Measurements from ENCODE around the gene ZBTB24. TPM values are rescaled to one million over a fixed set of nuclear protein-coding genes. Genes with fewer than 3 reads are reported as not detected.

ZBTB24 gene
- total RNA-seq, 4 donors from 2014 or later: 3.0 to 7.8 (median 5.7) TPM

- Histone ChIP-seq H3K4me1 (peaks cover 0 to 17% (median 4%) of the 10 kb centered on the region in 4 donors), H3K9me3 (no peaks in the 10 kb centered on the region), H3K4me3 (no peak overlapping the region), H3K27me3 (no peaks in the 10 kb centered on the region), H3K27ac (no peak overlapping the region), H3K36me3 (peaks cover 0 to 34% (median 11%) of the 10 kb centered on the region in 4 donors)
- intact Hi-C loops (cut with DNase I; ENCODE audit: low total_unique reads) (no loop called here), in situ Hi-C loops (cut with MboI; ENCODE audit: low pct_ligation_motif_present in 1 of 4, low pct_unique_long_range_greater_than_20kb in 1 of 4, low sequenced_read_pairs in 3 of 4) (no loop called here)
- no peak for DNase-seq
- 91 to 95% methylated on average over 4 to 5 of the region's 5 CpGs for WGBS, 2 donors (ENCODE audit: low coverage in 1 of 2)
- no peak for TF ChIP-seq POLR2AphosphoS5 (IDR thresholded peaks at IDR 0.05)
- no peak for TF ChIP-seq EP300 (IDR thresholded peaks at IDR 0.05; ENCODE audit: low read depth)
Measured at GRCh38 chr6:109469591-109470189, 13.3 kb downstream of the ZBTB24 start.

GRCh38 chr6:109467696-109468095 lies 15.3 kb downstream of the ZBTB24 start:
- Histone ChIP-seq H3K36me3 (peaks cover 0 to 27% (median 6%) of the 10 kb centered on the region in 4 donors), H3K27me3 (no peaks in the 10 kb centered on the region), H3K4me1 (peaks cover 0 to 17% (median 4%) of the 10 kb centered on the region in 4 donors), H3K9me3 (no peaks in the 10 kb centered on the region), H3K27ac (no peak overlapping the region), H3K4me3 (no peak overlapping the region)
- TF ChIP-seq EP300 (IDR thresholded peaks at IDR 0.05; ENCODE audit: low read depth): no peak
- TF ChIP-seq CTCF (IDR thresholded peaks at IDR 0.05): no peak
- TF ChIP-seq POLR2A (IDR thresholded peaks at IDR 0.05): no peak
- TF ChIP-seq POLR2AphosphoS5 (IDR thresholded peaks at IDR 0.05): no peak
- in situ Hi-C loops (cut with MboI; ENCODE audit: low pct_ligation_motif_present in 1 of 4, low pct_unique_long_range_greater_than_20kb in 1 of 4, low sequenced_read_pairs in 3 of 4) (no loop called here), intact Hi-C loops (cut with DNase I; ENCODE audit: low total_unique reads) (no loop called here)
- DNase-seq: no peak
- WGBS, 2 donors (ENCODE audit: low coverage in 1 of 2): 78% methylated on average over 5 to 6 of the region's 6 CpGs

GRCh38 chr6:109466212-109466923 lies 16.7 kb downstream of the ZBTB24 start:
- intact Hi-C loops (cut with DNase I; ENCODE audit: low total_unique reads) (no loop called here), in situ Hi-C loops (cut with MboI; ENCODE audit: low pct_ligation_motif_present in 1 of 4, low pct_unique_long_range_greater_than_20kb in 1 of 4, low sequenced_read_pairs in 3 of 4) (no loop called here)
- H3K4me1 ChIP-seq: peaks cover 0 to 17% (median 4%) of the 10 kb centered on the region in 4 donors
- no peaks in the 10 kb centered on the region for H3K9me3 ChIP-seq
- TF ChIP-seq POLR2A (IDR thresholded peaks at IDR 0.05) (no peak), CTCF (IDR thresholded peaks at IDR 0.05) (no peak), EP300 (IDR thresholded peaks at IDR 0.05; ENCODE audit: low read depth) (no peak), POLR2AphosphoS5 (IDR thresholded peaks at IDR 0.05) (no peak)
- DNase-seq: no peak
- no peaks in the 10 kb centered on the region for H3K27me3 ChIP-seq
- H3K4me3 ChIP-seq: no peak overlapping the region
- peak overlapping the region; percentile 29 to 71 (median 48) for H3K27ac ChIP-seq
- H3K36me3 ChIP-seq: peaks cover 0 to 34% (median 7%) of the 10 kb centered on the region in 4 donors
- WGBS, 2 donors (ENCODE audit: low coverage in 1 of 2): 68 to 71% methylated on average over 6 to 7 of the region's 7 CpGs

GRCh38 chr6:109465772-109466171 lies 17.2 kb downstream of the ZBTB24 start:
- no peaks in the 10 kb centered on the region for H3K27me3 ChIP-seq
- in situ Hi-C loops (cut with MboI; ENCODE audit: low pct_ligation_motif_present in 1 of 4, low pct_unique_long_range_greater_than_20kb in 1 of 4, low sequenced_read_pairs in 3 of 4) (no loop called here), intact Hi-C loops (cut with DNase I; ENCODE audit: low total_unique reads) (no loop called here)
- DNase-seq: no peak
- 70 to 74% methylated on average over 2 to 7 of the region's 7 CpGs for WGBS, 2 donors (ENCODE audit: low coverage in 1 of 2)
- peak overlapping the region; percentile 29 to 71 (median 48) for H3K27ac ChIP-seq
- no peak overlapping the region for H3K4me3 ChIP-seq
- H3K36me3 ChIP-seq: peaks cover 0 to 36% (median 8%) of the 10 kb centered on the region in 4 donors
- peaks cover 0 to 17% (median 4%) of the 10 kb centered on the region in 4 donors for H3K4me1 ChIP-seq
- TF ChIP-seq EP300 (IDR thresholded peaks at IDR 0.05; ENCODE audit: low read depth) (no peak), CTCF (IDR thresholded peaks at IDR 0.05) (no peak)
- no peaks in the 10 kb centered on the region for H3K9me3 ChIP-seq

Data from transverse colon (tissue), 4 donors.